Lung (tissue), 12 donors: Measurements from ENCODE around the gene PRR5L. TPM values are rescaled to one million over a fixed set of nuclear protein-coding genes. Genes with fewer than 3 reads are reported as not detected.

Experiments used
- ATAC-seq: fragments of 200-7000 bp; cut with Tn5 transposase; one replicate; pipeline ENCODE4 v1.9.1; 2020; ENCODE audit warnings: moderate number of reproducible peaks; ENCODE audit not compliant: insufficient read depth, low FRiP score
- DNase-seq, 3 donors: peaks; one replicate each; pipeline ENCODE4 v3.0.0-alpha.2; 2013 to 2017
- H3K27ac ChIP-seq, 2 donors: one replicate each; pipeline ENCODE4 v1.5.1; 2013; ENCODE audit warnings: mild to moderate bottlenecking in 2 of 2, moderate library complexity in 2 of 2, control low read depth in 1 of 2, inconsistent platforms in 1 of 2, low read depth in 1 of 2, low read length in 1 of 2
- H3K27me3 ChIP-seq, 3 donors: one replicate each; pipeline ENCODE4 v1.5.1; 2013; ENCODE audit warnings: low read length in 2 of 3; ENCODE audit not compliant: control insufficient read depth in 3 of 3, insufficient read depth in 3 of 3
- H3K36me3 ChIP-seq, 4 donors: one replicate each; pipeline ENCODE4 v1.5.1; 2013; ENCODE audit warnings: low read length in 4 of 4, mild to moderate bottlenecking in 1 of 4, moderate library complexity in 1 of 4; ENCODE audit not compliant: control insufficient read depth in 4 of 4, insufficient read depth in 4 of 4
- H3K4me1 ChIP-seq, 5 donors: one replicate each; pipeline ENCODE4 v1.5.1; 2013; ENCODE audit warnings: low read length in 5 of 5, mild to moderate bottlenecking in 2 of 5, moderate library complexity in 1 of 5; ENCODE audit not compliant: control insufficient read depth in 5 of 5, insufficient read depth in 5 of 5
- H3K4me3 ChIP-seq: one replicate; pipeline ENCODE4 v1.5.1; 2013; ENCODE audit warnings: mild to moderate bottlenecking, control low read depth, moderate library complexity
- H3K9ac ChIP-seq, 2 donors: one replicate each; pipeline ENCODE4 v1.5.1; 2013; ENCODE audit warnings: low read length in 2 of 2, control low read depth in 1 of 2; ENCODE audit not compliant: insufficient read depth in 1 of 2
- H3K9me3 ChIP-seq, 4 donors: one replicate each; pipeline ENCODE4 v1.5.1; 2013; ENCODE audit warnings: low read length in 3 of 4, mild to moderate bottlenecking in 1 of 4, moderate library complexity in 1 of 4; ENCODE audit not compliant: control insufficient read depth in 4 of 4, insufficient read depth in 3 of 4
- WGBS, 2 donors: extraction: QIAGEN DNeasy Blood & Tissue Kit; methylation state at CpG; one replicate each; pipeline ENCODE4 v1.1.7; 2013; 5-methylcytosine and 5-hydroxymethylcytosine counted together
- polyA plus RNA-seq, 2 donors: library from polyadenylated mRNA; stranded (reverse); fragments of 200-250 nt; gene quantifications; one replicate each; pipeline ENCODE4 v1.2.1, GENCODE V29; 2013
- total RNA-seq, 2 donors: library from RNA; depleted of rRNA in 1 of 2; stranded (reverse); fragments of >200 nt in 1 of 2; gene quantifications; one replicate each; pipeline ENCODE4 v1.2.1, GENCODE V29; 2014 to 2021
- TF ChIP-seq, protein P1 (sequence below): IDR thresholded peaks from 2 replicates; pipeline ENCODE4 v1.5.1; 2012; ENCODE audit warnings: mild to moderate bottlenecking; ENCODE audit errors: control extremely low read depth, extremely low read depth
- donor health status: control.
- donor health status: control.
- donor health status: Bipolar disorder and iron deficiency.
- donor health status: healthy.
- donor health status: DM: yes; HTN: yes; CAD: no.

The PRR5L gene
- total and polyA plus RNA-seq, 4 donors = 6.3 to 27.5 (median 9.0) TPM

DNA sequence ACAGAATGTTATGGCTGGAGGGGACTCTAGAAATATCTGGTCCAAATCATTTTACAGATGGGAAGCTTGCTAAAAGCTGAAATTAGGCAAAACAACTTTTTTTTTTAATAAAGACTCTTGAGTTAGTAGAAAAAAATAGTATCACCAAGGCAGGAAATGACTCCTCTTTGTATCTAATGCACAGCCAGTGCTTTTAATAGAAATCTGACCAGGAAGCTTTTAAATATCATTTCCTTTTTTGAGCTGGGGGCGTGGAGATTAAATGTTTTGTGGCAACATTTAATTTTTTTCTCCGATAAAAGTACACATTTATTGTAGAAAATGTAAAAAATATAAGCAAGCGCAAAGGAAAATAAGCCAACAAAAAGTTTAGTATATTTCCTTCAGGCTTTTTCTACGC is 191.5 kb downstream of the PRR5L start:
- Histone ChIP-seq H3K9me3 (no peaks in the 10 kb centered on the region), H3K4me1 (peaks cover 0 to 10% (median 0%) of the 10 kb centered on the region in 5 donors), H3K36me3 (peaks cover 18 to 39% (median 27%) of the 10 kb centered on the region in 4 donors), H3K9ac (no peak overlapping the region), H3K27me3 (no peaks in the 10 kb centered on the region), H3K4me3 (no peak overlapping the region), H3K27ac (peak overlapping the region in 1 of 2 donors; percentile 45)
- WGBS, 2 donors = 53 to 63% methylated on average over 4 of the region's 4 CpGs
- TF ChIP-seq, protein P1, sequence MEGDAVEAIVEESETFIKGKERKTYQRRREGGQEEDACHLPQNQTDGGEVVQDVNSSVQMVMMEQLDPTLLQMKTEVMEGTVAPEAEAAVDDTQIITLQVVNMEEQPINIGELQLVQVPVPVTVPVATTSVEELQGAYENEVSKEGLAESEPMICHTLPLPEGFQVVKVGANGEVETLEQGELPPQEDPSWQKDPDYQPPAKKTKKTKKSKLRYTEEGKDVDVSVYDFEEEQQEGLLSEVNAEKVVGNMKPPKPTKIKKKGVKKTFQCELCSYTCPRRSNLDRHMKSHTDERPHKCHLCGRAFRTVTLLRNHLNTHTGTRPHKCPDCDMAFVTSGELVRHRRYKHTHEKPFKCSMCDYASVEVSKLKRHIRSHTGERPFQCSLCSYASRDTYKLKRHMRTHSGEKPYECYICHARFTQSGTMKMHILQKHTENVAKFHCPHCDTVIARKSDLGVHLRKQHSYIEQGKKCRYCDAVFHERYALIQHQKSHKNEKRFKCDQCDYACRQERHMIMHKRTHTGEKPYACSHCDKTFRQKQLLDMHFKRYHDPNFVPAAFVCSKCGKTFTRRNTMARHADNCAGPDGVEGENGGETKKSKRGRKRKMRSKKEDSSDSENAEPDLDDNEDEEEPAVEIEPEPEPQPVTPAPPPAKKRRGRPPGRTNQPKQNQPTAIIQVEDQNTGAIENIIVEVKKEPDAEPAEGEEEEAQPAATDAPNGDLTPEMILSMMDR = no peak
- ATAC-seq (no peak), DNase-seq (no peak)

DNA sequence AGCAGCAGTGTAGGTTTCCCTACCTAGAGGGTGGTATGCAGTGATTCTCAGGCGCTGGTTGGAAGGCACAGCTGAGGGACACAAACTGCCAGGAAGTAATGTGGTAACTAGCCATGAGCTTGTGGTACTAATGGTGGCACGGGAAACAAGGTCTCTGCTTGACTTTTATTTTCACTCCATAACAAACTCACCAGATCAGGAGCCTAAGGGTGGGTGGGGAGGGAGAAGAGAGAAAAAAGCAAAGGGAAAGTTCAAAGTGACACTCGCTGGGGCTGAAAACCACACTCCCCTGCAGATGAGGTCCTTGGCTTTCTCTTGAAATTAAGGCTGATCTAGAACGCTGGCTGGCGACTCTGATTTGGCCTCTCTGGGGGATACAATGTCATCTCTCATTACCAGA is 192.0 kb downstream of the PRR5L start:
- no peak overlapping the region for H3K9ac ChIP-seq
- peak overlapping the region; percentile 22 to 60 for H3K27ac ChIP-seq
- DNase-seq (no peak), ATAC-seq (no peak)
- H3K36me3 ChIP-seq = peaks cover 18 to 42% (median 27%) of the 10 kb centered on the region in 4 donors
- H3K27me3 ChIP-seq = no peaks in the 10 kb centered on the region
- 45 to 64% methylated on average over 5 of the region's 5 CpGs for WGBS, 2 donors
- H3K9me3 ChIP-seq = no peaks in the 10 kb centered on the region
- TF ChIP-seq, protein P1 = no peak
- H3K4me3 ChIP-seq = no peak overlapping the region
- peaks cover 0 to 10% (median 0%) of the 10 kb centered on the region in 5 donors for H3K4me1 ChIP-seq

DNA sequence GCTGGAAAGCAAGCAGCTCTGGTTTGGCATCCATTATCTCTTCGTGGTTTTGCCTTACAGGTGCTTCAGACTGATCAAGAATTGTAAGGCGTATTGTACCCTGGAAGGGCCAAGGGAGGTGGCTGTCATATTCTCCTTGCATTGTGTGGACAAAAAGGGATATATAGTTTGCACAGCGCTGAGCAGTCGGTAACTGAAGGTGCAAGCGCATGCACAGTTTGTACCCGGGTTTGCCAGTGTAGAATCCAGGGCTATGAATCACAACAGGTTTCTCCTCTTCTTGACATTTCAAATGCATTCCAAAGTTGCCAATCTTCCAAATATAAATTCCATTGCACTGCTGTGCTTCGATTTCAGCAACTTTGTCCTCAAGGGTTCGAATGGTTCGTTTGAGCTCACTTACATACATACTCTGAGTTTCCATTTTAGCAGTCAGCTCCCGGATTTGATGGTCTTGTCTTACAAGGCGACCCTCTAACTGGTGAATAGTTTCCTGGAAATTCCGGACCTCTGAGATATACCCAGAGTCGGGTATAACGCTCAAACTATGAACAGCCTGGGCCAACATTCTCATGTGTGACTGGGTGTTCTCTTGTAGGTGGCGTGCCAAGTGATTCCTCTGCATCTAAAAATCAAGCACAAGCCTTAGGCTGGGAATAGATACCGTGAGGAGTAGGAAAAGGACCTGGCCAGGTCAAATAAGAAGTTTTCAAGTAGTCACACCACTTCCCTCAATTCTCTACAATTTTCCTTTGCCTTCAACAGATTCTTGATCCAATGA is 194.1 kb downstream of the PRR5L start:
- Histone ChIP-seq H3K4me3 (no peak overlapping the region), H3K4me1 (peaks cover 0 to 10% (median 0%) of the 10 kb centered on the region in 5 donors), H3K9ac (no peak overlapping the region), H3K9me3 (no peaks in the 10 kb centered on the region), H3K27ac (no peak overlapping the region), H3K36me3 (peaks cover 21 to 49% (median 31%) of the 10 kb centered on the region in 4 donors), H3K27me3 (no peaks in the 10 kb centered on the region)
- TF ChIP-seq, protein P1 = no peak
- no peak for DNase-seq
- WGBS, 2 donors = 91 to 97% methylated on average over 16 of the region's 16 CpGs
- no peak for ATAC-seq
